Left colon (tissue), 2 donors: Measurements from ENCODE around the gene MEI4. TPM values are rescaled to one million over a fixed set of nuclear protein-coding genes. Genes with fewer than 3 reads are reported as not detected.
"Not testable (repeated sequence)": the region's sequence is repeated elsewhere in the genome, so short reads cannot be mapped to it uniquely, and the experiment has no call there.

Experiments used
- ATAC-seq: fragments of 200-7000 bp; cut with Tn5 transposase; one replicate; pipeline ENCODE4 v1.9.1; 2020; ENCODE audit warnings: mild to moderate bottlenecking, moderate library complexity
- DNase-seq, 2 donors: peaks; one replicate each; pipeline ENCODE4 v3.0.0-alpha.2; 2020
- intact Hi-C, 2 donors: fragments of 100-400 bp; cut with DNase I in 1 of 2; cut with micrococcal nuclease in 1 of 2; formaldehyde crosslinking; loops; one replicate each; pipeline versions ENCODE4 v1.11.2 to v1.14.0; 2022; cut with DNase I, micrococcal nuclease
- long read RNA-seq: library from polyadenylated mRNA; unstranded; transcript quantifications from one replicate; pipeline ENCODE4 v2.0.0, GENCODE V29; 2021
- total RNA-seq, 2 donors: library from RNA; stranded (reverse); fragmentation: NEBNext Ultra II Directional; extraction: Animal tissue kit (Norgen Biotek cat#: 25700); gene quantifications; one replicate each; pipeline ENCODE4 v1.2.1, GENCODE V29; 2021
- donor health status: DM: no; HTN: no; CAD: no.
- donor health status: DM: yes; HTN: yes; CAD: no.

Gene MEI4
- not detected for total RNA-seq
- long read RNA-seq, result 0 reads

GRCh38 chr6:77652739-77653138 is at the start of gene MEI4:
TSS of gene MEI4 (plus strand) at chr6:77653039. CDS start at chr6:77690672, 37,633 bp downstream.
- ATAC-seq (no peak), DNase-seq (no peak)
- intact Hi-C loops, result no loop called here

- no peak for DNase-seq
- ATAC-seq, result no peak
- intact Hi-C loops, result no loop called here
Observed at GRCh38 chr6:77604476-77604875, 48.4 kb upstream of the MEI4 start.

GRCh38 chr6:77607004-77607403 is 45.8 kb upstream of the MEI4 start:
- intact Hi-C loops, result no loop called here
- DNase-seq (no peak), ATAC-seq (no peak)

DNA sequence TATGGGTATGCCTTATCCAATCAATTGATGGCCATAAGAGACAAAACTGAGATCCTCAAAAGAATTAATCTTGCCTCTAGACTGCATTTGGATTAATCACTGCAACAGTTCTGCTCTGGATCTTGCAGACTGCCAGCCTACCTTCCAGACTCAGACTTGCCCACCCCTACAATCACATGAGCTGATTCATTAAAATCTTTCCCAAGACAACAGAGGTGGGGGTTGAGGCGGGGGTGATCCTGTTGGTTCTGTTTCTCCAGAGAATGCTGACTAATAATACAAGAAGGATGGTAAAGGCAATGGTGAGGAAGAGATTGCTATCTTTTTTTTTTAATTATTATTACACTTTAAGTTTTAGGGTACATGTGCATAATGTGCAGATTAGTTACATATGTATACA is 43.7 kb upstream of the MEI4 start:
- intact Hi-C loops, result no loop called here
- no peak for ATAC-seq
- no peak for DNase-seq

DNA sequence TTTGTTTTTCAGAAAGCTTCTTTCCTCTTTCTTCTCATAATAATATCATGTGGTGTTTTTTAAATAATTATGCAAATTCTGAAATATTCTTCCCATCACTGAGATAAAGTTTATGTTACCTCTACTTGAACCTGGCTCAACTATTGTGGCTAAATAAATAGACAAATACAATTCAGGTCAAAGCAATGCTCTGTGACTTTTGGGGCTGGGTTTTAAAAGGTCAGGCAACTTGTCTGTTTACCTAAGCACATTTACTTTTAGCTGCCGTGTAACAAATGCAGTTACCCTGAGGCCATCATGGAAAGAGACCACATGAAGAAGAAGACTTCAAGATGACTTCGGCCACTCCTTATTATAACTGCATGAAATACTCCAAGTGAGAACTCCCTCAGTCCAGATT is 33.7 kb upstream of the MEI4 start:
- intact Hi-C loops, result no loop called here
- ATAC-seq, result no peak

DNA sequence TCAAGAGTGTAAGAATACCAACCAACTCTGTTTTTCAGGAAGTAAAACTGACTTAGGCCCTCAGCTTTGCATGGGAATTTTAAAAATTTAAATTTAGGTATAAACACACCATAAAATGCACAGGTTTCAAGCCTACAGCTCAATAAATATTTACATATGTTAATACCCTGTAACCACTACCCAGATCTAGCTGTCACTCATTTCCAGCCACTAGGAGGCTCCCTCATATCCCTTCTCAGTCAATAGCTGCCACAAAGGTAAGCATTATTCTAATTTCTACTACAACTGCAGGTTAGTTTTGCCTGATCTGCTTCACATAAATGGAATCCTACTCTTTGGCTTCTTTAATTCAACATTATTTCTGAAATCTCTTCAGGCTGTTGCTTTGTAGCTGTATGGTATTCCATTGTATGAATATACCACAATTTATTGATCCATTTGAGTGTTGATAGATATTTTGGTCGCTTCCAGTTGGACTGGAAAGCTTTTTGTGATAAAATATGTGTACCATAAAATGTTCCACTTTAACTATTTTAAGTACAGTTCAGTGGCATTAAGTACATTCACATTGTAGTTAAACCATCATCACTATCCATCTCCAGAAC is 32.5 kb upstream of the MEI4 start:
- DNase-seq, result peak in 1 of 2 donors; percentile 7
- ATAC-seq, result peak; percentile 70
- intact Hi-C loops, result no loop called here

More for the DNA sequence above, 33.7 kb upstream of the MEI4 start:
- no peak for DNase-seq

DNA sequence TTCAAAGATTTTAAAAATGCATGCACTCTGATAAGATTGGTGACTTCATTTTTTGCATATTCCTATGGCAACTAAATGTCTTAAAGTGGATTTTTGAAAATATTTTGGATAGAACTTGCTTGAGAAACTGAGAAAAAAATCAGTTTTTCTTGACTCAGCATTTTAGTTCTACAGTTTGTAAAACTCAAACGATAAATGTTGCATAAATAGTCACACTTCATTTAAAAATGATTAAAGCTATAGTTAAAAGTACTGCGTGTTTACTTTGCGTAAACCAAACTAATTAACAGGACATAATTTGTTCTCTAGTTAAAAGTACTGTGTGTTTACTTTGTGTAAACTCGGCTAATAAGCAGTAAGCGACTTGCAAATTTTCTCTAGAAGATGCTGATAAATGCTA is 28.3 kb upstream of the MEI4 start:
- intact Hi-C loops, result no loop called here
- DNase-seq (no peak), ATAC-seq (no peak)

GRCh38 chr6:77626426-77626825 is 26.4 kb upstream of the MEI4 start:
- no peak for ATAC-seq
- intact Hi-C loops, result no loop called here
- no peak for DNase-seq

- no peak for DNase-seq
- intact Hi-C loops, result no loop called here
- no peak for ATAC-seq
Observed at GRCh38 chr6:77630014-77630413, 22.8 kb upstream of the MEI4 start.

- no peak for ATAC-seq
- intact Hi-C loops, result no loop called here
- no peak for DNase-seq
Observed at GRCh38 chr6:77633471-77633870, 19.4 kb upstream of the MEI4 start.

DNA sequence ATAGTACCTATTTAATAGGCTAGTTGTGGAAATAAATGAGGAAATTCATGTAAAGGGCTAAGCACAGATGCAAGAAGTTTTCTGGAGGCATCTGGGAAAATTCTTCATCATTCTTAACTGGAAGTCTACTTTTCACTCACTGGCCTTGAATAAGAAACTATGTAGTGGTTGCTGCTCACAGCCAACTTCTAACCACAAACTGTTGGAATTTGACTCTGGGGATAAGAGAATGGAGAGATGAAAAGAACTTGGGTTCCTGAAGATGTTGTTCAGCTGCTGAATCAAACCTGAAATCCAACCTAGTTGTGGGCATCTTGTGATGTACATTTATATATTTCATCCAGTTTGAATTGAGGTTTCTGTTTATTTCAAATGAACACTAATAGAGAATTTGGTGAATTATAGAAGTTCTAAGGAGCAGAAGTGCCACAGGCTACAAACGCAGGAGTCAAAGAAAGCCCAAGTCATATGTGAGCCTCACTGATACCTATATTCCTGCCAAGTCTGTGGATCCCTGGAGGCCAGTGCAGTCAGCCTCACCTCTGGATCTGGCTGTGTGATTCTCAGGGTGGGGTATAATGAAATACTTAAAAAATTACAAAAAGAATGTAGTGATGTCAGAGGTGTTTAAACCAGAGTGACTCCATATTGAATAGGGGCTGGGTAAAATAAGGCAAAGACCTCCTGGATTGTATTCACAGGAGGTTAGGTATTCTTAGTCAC is 18.7 kb upstream of the MEI4 start:
- ATAC-seq (no peak), DNase-seq (no peak)
- intact Hi-C loops, result no loop called here

GRCh38 chr6:77638129-77638830 is 14.6 kb upstream of the MEI4 start:
- no peak for DNase-seq
- intact Hi-C loops, result no loop called here
- no peak for ATAC-seq

- intact Hi-C loops, result no loop called here
- no peak for ATAC-seq
- no peak for DNase-seq
Observed at GRCh38 chr6:77644102-77644705, 8.6 kb upstream of the MEI4 start.

- ATAC-seq (peak; percentile 52), DNase-seq (peak in 1 of 2 donors; percentile 37)
- intact Hi-C loops, result no loop called here
Observed at GRCh38 chr6:77650098-77650663, 2.7 kb upstream of the MEI4 start.

DNA sequence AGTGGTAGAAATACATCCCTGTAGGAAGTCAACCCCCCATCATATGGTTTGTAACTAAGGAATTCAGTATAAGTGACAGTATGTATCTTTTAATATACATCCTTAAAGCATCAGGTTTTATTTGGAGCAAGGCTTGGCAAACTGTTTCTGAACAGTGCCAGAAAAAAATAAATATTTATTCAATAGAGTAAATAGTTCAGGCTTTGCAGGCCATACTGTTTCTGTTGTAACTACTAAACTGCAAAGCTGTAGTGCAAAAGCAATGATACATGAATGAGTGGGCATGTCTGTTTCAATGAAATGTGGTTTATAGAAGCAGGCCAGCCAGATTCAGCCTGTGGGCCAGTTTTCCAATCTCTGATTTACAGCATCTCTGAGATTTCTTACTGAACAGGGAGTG is 977 bp downstream of the MEI4 start:
- no peak for ATAC-seq
- intact Hi-C loops, result no loop called here

DNA sequence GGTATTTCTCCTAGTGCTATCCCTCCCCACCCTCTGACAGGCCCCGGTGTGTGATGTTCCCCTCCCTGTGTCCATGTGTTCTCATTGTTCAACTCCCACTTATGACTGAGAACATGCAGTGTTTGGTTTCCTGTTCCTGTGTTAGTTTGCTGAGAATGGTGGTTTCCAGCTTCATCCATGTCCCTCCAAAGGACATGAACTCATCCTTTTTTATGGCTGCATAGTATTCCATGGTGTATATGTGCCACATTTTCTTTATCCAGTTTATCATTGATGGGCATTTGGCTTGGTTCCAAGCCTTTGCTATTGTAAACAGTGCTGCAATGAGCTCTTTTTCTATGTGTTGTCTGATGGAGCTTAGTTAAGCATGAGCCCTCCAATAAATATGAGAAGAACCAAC is 2.2 kb downstream of the MEI4 start:
- ATAC-seq, intact Hi-C loops, DNase-seq: not testable (repeated sequence)

More for the DNA sequence above, 977 bp downstream of the MEI4 start:
- no peak for DNase-seq

DNA sequence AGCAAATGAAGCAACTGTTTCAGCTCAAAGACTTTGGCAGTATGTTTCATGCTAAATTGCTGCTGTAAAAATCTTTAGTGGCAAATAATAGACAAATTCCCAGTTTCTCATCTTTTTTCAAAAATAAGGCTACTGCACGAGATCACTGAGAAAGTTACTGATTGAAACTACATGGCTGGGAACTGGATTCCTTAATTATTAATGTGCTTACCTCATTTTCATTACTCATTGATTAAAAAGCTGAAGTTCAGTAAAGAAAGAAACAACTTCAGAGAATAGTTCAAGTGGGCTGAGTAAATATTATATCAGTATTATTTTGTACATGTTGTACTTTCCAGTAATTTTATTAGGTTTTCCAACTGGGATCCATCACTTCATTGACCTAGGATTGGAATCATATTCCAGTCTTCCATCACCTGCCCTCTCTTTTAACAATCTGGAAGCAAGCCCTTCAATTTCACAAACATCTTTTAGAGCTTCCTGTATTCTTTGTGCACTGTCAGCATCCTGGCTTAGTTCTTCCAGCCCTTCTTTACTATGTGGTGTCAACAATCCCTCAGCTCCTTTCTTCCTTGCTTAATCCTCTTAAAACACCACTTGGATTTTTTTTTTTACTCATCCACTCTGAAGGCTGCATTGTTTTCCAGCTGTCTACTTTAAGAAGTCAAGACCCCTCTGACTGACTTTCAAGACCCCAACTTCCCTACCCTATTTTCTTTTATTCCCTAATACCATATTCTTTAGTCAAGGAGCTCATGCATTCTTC is 4.3 kb downstream of the MEI4 start:
- no peak for DNase-seq
- ATAC-seq, result no peak
- intact Hi-C loops, result no loop called here

GRCh38 chr6:77666340-77666739 is 13.5 kb downstream of the MEI4 start:
- intact Hi-C loops, result no loop called here
- DNase-seq (no peak), ATAC-seq (no peak)

- intact Hi-C loops, result no loop called here
- ATAC-seq (no peak), DNase-seq (no peak)
Observed at GRCh38 chr6:77666846-77667245, 14.0 kb downstream of the MEI4 start.
